H1 (cell line): ENCODE measurements around the gene PTPN1. TPM values are rescaled to one million over a fixed set of nuclear protein-coding genes. Genes with fewer than 3 reads are reported as not detected.
A peak's percentile ranks its signal among the peaks of the same experiment; 100 is the strongest.

Experiments used
- microRNA counts: library from miRNA; unstranded; fragments of <30 nt; microRNA quantifications from one replicate; lab custom pipeline; 2015
- microRNA-seq, 2 experiments: library from miRNA; unstranded; fragments of <30 nt; microRNA quantifications; one replicate each; pipeline versions ENCODE4 to v1.2.0, GENCODE V29; 2016 to 2020; ENCODE audit warnings: borderline microRNAs expressed in 2 of 2, borderline number of aligned reads in 2 of 2, borderline replicate concordance in 1 of 2
- polyA plus RNA-seq, 7 experiments: library from polyadenylated mRNA; depleted of rRNA in 3 of 7; stranded (reverse) in 5 of 7; unstranded in 2 of 7; fragments of >200 nt in 5 of 7; fragments of 200-250 nt in 2 of 7; gene quantifications; 1 replicate in 5 of 7; 2 replicates in 1 of 7; 4 replicates in 1 of 7; pipeline versions ENCODE4 v1.2.1 to v1.2.3, GENCODE V29; 2011 to 2013; ENCODE audit warnings: missing spikeins in 2 of 7, mixed read lengths in 2 of 7
- small RNA-seq: library from polyadenylated mRNA; stranded (forward); fragments of <200 nt; extraction: miRNeasy Mini kit (QIAGEN cat#:217004); gene quantifications from one replicate; pipeline ENCODE3, GENCODE V24; 2013; ENCODE audit not compliant: insufficient read depth
- total RNA-seq: library from RNA; stranded (reverse); fragmentation: NEBNext Ultra II Directional; extraction: Animal tissue kit (Norgen Biotek cat#: 25700); gene quantifications from 2 replicates; pipeline ENCODE4 v1.2.1, GENCODE V29; 2021

PTPN1 gene
- total and polyA plus RNA-seq, 2 of the 8 experiments (the other 6 are each of a cell fraction or from before 2014, with no cell fraction given), result 18.6 to 32.1 TPM

MicroRNAs within 50 kb of the gene (microRNA counts, 767-probe panel; counts per million panel counts)
- 879 counts per million, percentile 95 among the panel's probes with 10 or more counts for microRNA hsa-miR-645 (lab: Ali Mortazavi, UCI)

Small RNAs within 50 kb of the gene (microRNA-seq; reads per million reads assigned to microRNA genes)
- 0 reads per million in 2 experiments for gene MIR1302-5
- 0 reads per million in 2 experiments for gene MIR645

Small RNAs within 50 kb of the gene (small RNA-seq; reads per million reads assigned to genes)
- not detected for gene COX6CP2
- gene MIR1302-5, result not detected
- gene MIR645, result not detected
- gene RF00019, result not detected

Other genes with a start within 250 kb of the PTPN1 start
- 4.5 and 4.7 TPM in 2 replicates for gene RIPOR3, start 181.2 kb downstream of the PTPN1 start, total RNA-seq
- 3.6 and 5.6 TPM in 2 replicates for gene RIPOR3, start 181.2 kb downstream of the PTPN1 start, polyA plus RNA-seq (2011; rRNA removed)
- gene PARD6B, start 221.2 kb downstream of the PTPN1 start, total RNA-seq, result 27.3 and 34.1 TPM in 2 replicates
- gene PARD6B, start 221.2 kb downstream of the PTPN1 start, polyA plus RNA-seq (2011; rRNA removed), result 3.3 and 5.2 TPM in 2 replicates